Vagina (tissue), 2 donors: ENCODE results near the gene AGMAT.

ENCODE experiments used
- POLR2A ChIP-seq, 2 donors: fragments of 450-650 bp; IDR thresholded peaks; one replicate each; pipeline ENCODE4 v1.6.1; 2017; ENCODE audit warnings: antibody characterized with exemption in 2 of 2, mild to moderate bottlenecking in 2 of 2, moderate library complexity in 2 of 2
- TF ChIP-seq, protein P1 (sequence below), 3 experiments: fragments of 450-650 bp in 2 of 3; fragments of 200-600 bp in 1 of 3; sonication (generic) in 1 of 3; IDR thresholded peaks; one replicate each; pipeline ENCODE4 v1.5.1; 2017 to 2019; ENCODE audit warnings: antibody characterized with exemption in 3 of 3, mild to moderate bottlenecking in 2 of 3, moderate library complexity in 2 of 3

DNA sequence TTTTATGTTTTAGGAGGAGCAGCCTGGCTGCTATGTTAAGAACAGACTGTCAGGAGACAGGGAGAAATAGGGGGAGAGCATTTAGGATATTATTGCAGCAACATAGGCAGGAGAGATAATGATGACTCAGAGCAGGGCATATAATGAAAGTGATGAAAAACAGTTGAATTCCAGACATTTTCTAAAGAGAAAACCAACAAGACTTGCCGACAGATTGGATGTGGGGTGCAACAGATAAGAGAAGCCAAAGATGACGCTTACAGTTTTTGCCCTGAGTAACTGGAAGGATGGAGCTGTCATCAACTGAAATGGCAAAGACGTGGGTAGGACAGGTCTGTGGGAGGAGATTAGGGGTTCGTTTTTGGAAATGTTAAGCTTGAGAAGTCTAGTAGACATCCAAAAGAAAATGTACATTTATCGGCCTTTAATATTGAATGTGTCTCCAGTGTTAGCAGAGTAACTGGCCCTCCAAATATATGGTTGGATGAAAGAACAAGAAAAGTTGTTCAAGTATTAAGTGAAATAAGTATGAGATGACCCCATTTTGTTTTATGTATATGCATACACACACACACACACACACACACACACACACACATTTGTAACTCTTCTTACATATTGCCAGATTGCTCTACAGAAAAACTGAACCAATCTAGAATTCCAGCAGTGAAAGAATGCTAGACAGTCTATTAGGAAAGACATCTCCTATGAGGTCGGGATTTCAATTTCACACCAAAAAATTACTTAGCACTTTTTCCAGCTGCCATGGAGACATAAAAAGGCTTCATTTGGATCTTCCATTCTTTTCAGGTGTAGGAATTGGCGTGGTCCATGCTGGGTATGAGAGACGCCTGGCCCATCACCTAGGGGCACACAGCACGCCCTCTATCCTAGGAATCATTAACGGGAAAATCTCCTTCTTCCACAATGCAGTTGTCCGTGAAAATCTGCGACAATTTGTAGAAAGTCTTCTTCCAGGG, 41.0 kb downstream of the AGMAT start:
- TF ChIP-seq, protein P1, sequence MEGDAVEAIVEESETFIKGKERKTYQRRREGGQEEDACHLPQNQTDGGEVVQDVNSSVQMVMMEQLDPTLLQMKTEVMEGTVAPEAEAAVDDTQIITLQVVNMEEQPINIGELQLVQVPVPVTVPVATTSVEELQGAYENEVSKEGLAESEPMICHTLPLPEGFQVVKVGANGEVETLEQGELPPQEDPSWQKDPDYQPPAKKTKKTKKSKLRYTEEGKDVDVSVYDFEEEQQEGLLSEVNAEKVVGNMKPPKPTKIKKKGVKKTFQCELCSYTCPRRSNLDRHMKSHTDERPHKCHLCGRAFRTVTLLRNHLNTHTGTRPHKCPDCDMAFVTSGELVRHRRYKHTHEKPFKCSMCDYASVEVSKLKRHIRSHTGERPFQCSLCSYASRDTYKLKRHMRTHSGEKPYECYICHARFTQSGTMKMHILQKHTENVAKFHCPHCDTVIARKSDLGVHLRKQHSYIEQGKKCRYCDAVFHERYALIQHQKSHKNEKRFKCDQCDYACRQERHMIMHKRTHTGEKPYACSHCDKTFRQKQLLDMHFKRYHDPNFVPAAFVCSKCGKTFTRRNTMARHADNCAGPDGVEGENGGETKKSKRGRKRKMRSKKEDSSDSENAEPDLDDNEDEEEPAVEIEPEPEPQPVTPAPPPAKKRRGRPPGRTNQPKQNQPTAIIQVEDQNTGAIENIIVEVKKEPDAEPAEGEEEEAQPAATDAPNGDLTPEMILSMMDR (IDR thresholded peaks at IDR 0.05), result no peak
- no peak for TF ChIP-seq POLR2A (IDR thresholded peaks at IDR 0.05)
